ENCODE results near the gene AMELY.

DNA sequence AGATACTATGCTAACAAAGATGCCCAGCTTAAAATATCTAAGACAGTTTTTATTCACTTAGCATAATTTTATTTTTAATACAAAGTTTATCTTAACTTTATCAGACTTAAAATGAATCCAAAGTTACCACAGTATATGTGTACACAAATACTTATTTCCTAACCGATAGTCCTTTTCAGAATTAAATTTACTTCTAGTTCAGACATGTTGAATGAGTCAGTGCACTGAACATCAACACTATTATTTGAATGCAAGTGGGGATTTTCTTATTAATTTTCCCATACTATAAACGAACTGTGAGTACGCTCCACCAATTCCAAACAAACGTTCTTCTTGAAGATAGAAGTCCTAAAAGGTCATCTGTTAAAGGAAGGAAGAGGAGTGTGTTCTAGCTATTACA lies 38.4 kb upstream of the AMELY start:
- TF ChIP-seq, protein P1, sequence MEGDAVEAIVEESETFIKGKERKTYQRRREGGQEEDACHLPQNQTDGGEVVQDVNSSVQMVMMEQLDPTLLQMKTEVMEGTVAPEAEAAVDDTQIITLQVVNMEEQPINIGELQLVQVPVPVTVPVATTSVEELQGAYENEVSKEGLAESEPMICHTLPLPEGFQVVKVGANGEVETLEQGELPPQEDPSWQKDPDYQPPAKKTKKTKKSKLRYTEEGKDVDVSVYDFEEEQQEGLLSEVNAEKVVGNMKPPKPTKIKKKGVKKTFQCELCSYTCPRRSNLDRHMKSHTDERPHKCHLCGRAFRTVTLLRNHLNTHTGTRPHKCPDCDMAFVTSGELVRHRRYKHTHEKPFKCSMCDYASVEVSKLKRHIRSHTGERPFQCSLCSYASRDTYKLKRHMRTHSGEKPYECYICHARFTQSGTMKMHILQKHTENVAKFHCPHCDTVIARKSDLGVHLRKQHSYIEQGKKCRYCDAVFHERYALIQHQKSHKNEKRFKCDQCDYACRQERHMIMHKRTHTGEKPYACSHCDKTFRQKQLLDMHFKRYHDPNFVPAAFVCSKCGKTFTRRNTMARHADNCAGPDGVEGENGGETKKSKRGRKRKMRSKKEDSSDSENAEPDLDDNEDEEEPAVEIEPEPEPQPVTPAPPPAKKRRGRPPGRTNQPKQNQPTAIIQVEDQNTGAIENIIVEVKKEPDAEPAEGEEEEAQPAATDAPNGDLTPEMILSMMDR (IDR thresholded peaks at IDR 0.05; ENCODE audit: low read depth, low read length), result no peak
- TF ChIP-seq POLR2A (IDR thresholded peaks at IDR 0.05; ENCODE audit: extremely low read depth, insufficient read length) (no peak), MYC (IDR thresholded peaks at IDR 0.05; ENCODE audit: low read depth, low read length) (no peak)
- TF ChIP-seq, protein P2, sequence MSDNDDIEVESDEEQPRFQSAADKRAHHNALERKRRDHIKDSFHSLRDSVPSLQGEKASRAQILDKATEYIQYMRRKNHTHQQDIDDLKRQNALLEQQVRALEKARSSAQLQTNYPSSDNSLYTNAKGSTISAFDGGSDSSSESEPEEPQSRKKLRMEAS (IDR thresholded peaks at IDR 0.05; ENCODE audit: low read depth, low read length), result no peak
